22Rv1 (cell line): ENCODE measurements around the gene ZBTB6.

Source experiments
- H3K27ac ChIP-seq: fragments of 450-650 bp; 2 replicates; pipeline ENCODE4 v1.5.1; 2017
- CTCF ChIP-seq: fragments of 450-650 bp; IDR thresholded peaks from 2 replicates; pipeline ENCODE4 v1.5.1; 2017; ENCODE audit warnings: mild to moderate bottlenecking
- ZFX ChIP-seq: fragments of 450-650 bp; IDR thresholded peaks from 2 replicates; pipeline ENCODE4 v1.6.1; 2017; ENCODE audit warnings: antibody characterized with exemption, borderline replicate concordance

Gene ZBTB6

DNA sequence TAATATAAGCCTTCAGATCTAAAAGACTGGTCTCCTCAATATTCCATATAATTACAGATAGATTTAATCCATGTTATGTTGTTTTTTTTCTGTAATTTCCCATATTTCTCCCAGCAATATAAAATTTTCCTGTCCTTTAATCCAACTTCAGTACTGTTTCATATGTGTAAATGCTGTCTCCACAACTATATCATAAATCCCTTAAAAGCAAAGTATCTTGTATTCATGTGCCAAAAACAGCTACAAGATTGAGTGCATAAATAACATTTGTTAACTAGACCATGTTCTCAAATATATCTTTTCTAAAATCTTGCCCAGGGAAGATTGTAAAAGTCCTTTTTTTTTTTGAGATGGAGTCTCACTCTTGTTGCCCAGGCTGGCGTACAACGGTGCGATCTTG lies 49.7 kb downstream of the ZBTB6 start:
- TF ChIP-seq CTCF (no peak), ZFX (no peak)
- no peak overlapping the region for H3K27ac ChIP-seq

- 0 out of 2 replicates have a peak overlapping the region, but pooled peaks have one; percentile 4 for H3K27ac ChIP-seq
- no peak for TF ChIP-seq CTCF
- no peak for TF ChIP-seq ZFX
Observed at GRCh38 chr9:122860319-122861142, 52.6 kb downstream of the ZBTB6 start.
